Measurements from ENCODE around the gene RELA. TPM values are rescaled to one million over a fixed set of nuclear protein-coding genes. Genes with fewer than 3 reads are reported as not detected.

The RELA gene
- total and polyA plus RNA-seq, 2 of the 13 experiments (the other 11 are each of a cell fraction or from before 2014, with no cell fraction given) = 21.4 to 40.5 TPM

DNA sequence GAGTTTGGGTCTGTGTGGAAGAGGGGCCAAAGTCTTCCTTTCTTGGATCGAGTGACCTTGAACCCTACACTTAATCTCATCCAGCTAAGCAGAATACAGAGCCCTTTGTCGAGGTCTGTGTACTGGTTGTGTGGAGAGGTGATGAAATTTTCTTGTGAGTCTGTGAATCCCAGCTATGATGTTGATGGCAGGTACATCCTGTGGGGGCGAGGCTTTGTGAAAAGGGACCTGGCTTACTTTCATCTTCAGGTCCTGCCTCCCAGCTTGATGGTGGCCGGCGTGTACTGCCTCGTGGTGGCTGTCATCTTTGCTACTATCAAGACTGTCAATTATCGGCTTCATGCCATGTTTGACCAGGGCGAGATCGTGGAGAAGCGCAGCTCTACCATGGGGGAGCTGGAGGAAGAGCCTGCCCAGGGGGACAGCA is 46.1 kb downstream of the RELA start (continued):
- TF ChIP-seq, protein P1, sequence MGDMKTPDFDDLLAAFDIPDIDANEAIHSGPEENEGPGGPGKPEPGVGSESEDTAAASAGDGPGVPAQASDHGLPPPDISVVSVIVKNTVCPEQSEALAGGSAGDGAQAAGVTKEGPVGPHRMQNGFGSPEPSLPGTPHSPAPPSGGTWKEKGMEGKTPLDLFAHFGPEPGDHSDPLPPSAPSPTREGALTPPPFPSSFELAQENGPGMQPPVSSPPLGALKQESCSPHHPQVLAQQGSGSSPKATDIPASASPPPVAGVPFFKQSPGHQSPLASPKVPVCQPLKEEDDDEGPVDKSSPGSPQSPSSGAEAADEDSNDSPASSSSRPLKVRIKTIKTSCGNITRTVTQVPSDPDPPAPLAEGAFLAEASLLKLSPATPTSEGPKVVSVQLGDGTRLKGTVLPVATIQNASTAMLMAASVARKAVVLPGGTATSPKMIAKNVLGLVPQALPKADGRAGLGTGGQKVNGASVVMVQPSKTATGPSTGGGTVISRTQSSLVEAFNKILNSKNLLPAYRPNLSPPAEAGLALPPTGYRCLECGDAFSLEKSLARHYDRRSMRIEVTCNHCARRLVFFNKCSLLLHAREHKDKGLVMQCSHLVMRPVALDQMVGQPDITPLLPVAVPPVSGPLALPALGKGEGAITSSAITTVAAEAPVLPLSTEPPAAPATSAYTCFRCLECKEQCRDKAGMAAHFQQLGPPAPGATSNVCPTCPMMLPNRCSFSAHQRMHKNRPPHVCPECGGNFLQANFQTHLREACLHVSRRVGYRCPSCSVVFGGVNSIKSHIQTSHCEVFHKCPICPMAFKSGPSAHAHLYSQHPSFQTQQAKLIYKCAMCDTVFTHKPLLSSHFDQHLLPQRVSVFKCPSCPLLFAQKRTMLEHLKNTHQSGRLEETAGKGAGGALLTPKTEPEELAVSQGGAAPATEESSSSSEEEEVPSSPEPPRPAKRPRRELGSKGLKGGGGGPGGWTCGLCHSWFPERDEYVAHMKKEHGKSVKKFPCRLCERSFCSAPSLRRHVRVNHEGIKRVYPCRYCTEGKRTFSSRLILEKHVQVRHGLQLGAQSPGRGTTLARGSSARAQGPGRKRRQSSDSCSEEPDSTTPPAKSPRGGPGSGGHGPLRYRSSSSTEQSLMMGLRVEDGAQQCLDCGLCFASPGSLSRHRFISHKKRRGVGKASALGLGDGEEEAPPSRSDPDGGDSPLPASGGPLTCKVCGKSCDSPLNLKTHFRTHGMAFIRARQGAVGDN (CRISPR knock-in tag; IDR thresholded peaks at IDR 0.05) = peak; percentile 36; the same call in 1 of the 2 replicates
- TF ChIP-seq CCDC6 (CRISPR knock-in tag; IDR thresholded peaks at IDR 0.05) = 0 out of 2 replicates have a peak, but pooled peaks have one; percentile 40
- TF ChIP-seq, protein P2, sequence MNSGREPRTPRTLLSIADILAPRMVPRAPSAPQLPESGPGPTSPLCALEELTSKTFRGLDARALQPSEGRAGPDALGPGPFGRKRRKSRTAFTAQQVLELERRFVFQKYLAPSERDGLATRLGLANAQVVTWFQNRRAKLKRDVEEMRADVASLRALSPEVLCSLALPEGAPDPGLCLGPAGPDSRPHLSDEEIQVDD (CRISPR knock-in tag; IDR thresholded peaks at IDR 0.05; ENCODE audit: borderline replicate concordance) = no peak
- no peak for TF ChIP-seq ZSCAN12 (CRISPR knock-in tag; IDR thresholded peaks at IDR 0.05)
- no peak for TF ChIP-seq ZNF839 (CRISPR knock-in tag; IDR thresholded peaks at IDR 0.05; ENCODE audit: borderline replicate concordance)
- TF ChIP-seq, protein P3, sequence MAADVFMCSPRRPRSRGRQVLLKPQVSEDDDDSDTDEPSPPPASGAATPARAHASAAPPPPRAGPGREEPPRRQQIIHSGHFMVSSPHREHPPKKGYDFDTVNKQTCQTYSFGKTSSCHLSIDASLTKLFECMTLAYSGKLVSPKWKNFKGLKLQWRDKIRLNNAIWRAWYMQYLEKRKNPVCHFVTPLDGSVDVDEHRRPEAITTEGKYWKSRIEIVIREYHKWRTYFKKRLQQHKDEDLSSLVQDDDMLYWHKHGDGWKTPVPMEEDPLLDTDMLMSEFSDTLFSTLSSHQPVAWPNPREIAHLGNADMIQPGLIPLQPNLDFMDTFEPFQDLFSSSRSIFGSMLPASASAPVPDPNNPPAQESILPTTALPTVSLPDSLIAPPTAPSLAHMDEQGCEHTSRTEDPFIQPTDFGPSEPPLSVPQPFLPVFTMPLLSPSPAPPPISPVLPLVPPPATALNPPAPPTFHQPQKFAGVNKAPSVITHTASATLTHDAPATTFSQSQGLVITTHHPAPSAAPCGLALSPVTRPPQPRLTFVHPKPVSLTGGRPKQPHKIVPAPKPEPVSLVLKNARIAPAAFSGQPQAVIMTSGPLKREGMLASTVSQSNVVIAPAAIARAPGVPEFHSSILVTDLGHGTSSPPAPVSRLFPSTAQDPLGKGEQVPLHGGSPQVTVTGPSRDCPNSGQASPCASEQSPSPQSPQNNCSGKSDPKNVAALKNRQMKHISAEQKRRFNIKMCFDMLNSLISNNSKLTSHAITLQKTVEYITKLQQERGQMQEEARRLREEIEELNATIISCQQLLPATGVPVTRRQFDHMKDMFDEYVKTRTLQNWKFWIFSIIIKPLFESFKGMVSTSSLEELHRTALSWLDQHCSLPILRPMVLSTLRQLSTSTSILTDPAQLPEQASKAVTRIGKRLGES (CRISPR knock-in tag; IDR thresholded peaks at IDR 0.05; ENCODE audit: borderline replicate concordance) = no peak
- TF ChIP-seq SMAD1 (CRISPR knock-in tag; IDR thresholded peaks at IDR 0.05; ENCODE audit: borderline replicate concordance, low read depth) = no peak
- TF ChIP-seq NCOA5 (CRISPR knock-in tag; IDR thresholded peaks at IDR 0.05) = no peak
- TF ChIP-seq ATAD3A (CRISPR knock-in tag; IDR thresholded peaks at IDR 0.05) = no peak
- TF ChIP-seq, protein P4, sequence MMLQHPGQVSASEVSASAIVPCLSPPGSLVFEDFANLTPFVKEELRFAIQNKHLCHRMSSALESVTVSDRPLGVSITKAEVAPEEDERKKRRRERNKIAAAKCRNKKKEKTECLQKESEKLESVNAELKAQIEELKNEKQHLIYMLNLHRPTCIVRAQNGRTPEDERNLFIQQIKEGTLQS (CRISPR knock-in tag; IDR thresholded peaks at IDR 0.05) = peak; percentile 84
- TF ChIP-seq JUNB (CRISPR knock-in tag; IDR thresholded peaks at IDR 0.05; ENCODE audit: borderline replicate concordance) = no peak
- no peak for TF ChIP-seq JUN (CRISPR knock-in tag; IDR thresholded peaks at IDR 0.05)
- no peak for TF ChIP-seq ZNF343 (CRISPR knock-in tag; IDR thresholded peaks at IDR 0.05)
- TF ChIP-seq MAFF (IDR thresholded peaks at IDR 0.05; ENCODE audit: low read depth, low read length) = no peak
- TF ChIP-seq, protein P5, sequence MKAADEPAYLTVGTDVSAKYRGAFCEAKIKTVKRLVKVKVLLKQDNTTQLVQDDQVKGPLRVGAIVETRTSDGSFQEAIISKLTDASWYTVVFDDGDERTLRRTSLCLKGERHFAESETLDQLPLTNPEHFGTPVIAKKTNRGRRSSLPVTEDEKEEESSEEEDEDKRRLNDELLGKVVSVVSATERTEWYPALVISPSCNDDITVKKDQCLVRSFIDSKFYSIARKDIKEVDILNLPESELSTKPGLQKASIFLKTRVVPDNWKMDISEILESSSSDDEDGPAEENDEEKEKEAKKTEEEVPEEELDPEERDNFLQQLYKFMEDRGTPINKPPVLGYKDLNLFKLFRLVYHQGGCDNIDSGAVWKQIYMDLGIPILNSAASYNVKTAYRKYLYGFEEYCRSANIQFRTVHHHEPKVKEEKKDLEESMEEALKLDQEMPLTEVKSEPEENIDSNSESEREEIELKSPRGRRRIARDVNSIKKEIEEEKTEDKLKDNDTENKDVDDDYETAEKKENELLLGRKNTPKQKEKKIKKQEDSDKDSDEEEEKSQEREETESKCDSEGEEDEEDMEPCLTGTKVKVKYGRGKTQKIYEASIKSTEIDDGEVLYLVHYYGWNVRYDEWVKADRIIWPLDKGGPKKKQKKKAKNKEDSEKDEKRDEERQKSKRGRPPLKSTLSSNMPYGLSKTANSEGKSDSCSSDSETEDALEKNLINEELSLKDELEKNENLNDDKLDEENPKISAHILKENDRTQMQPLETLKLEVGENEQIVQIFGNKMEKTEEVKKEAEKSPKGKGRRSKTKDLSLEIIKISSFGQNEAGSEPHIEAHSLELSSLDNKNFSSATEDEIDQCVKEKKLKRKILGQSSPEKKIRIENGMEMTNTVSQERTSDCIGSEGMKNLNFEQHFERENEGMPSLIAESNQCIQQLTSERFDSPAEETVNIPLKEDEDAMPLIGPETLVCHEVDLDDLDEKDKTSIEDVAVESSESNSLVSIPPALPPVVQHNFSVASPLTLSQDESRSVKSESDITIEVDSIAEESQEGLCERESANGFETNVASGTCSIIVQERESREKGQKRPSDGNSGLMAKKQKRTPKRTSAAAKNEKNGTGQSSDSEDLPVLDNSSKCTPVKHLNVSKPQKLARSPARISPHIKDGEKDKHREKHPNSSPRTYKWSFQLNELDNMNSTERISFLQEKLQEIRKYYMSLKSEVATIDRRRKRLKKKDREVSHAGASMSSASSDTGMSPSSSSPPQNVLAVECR (CRISPR knock-in tag; IDR thresholded peaks at IDR 0.05; ENCODE audit: borderline replicate concordance) = no peak
- TF ChIP-seq MTA3 (CRISPR knock-in tag; IDR thresholded peaks at IDR 0.05) = no peak
- 0 out of 2 replicates have a peak, but pooled peaks have one; percentile 8 for TF ChIP-seq ZNF564 (CRISPR knock-in tag; IDR thresholded peaks at IDR 0.05)
- TF ChIP-seq ZNF552 (CRISPR knock-in tag; IDR thresholded peaks at IDR 0.05; ENCODE audit: borderline replicate concordance) = no peak

Measured in HepG2 (cell line).